K562 (cell line): Measurements from ENCODE around the gene SNX27. TPM values are rescaled to one million over a fixed set of nuclear protein-coding genes. Genes with fewer than 3 reads are reported as not detected.

ENCODE experiments used
- ARID1B ChIP-seq: fragments of 450-650 bp; IDR thresholded peaks from 2 replicates; pipeline ENCODE4 v1.6.1; 2016; ENCODE audit warnings: antibody characterized with exemption, mild to moderate bottlenecking, inconsistent platforms
- ESRRB ChIP-seq: fragments of 250-450 bp; sonication (Bioruptor Pico); IDR thresholded peaks from 2 replicates; pipeline ENCODE4 v1.5.0; 2020; ENCODE audit warnings: mild to moderate bottlenecking, moderate library complexity, borderline replicate concordance
- MEIS2 ChIP-seq: fragments of 450-650 bp; IDR thresholded peaks from 2 replicates; pipeline ENCODE4 v1.6.1; 2014; ENCODE audit warnings: mild to moderate bottlenecking; ENCODE audit not compliant: partially characterized antibody
- NFE2 ChIP-seq: IDR thresholded peaks from 2 replicates; pipeline ENCODE4 v1.6.1; 2014; ENCODE audit warnings: antibody characterized with exemption, low read depth
- PKNOX1 ChIP-seq: fragments of 450-650 bp; IDR thresholded peaks from 2 replicates; pipeline ENCODE4 v1.6.1; 2016
- SMARCA5 ChIP-seq: fragments of 450-650 bp; IDR thresholded peaks from 2 replicates; pipeline ENCODE4 v1.6.1; 2016
- ZFP91 ChIP-seq: sonication (generic); formaldehyde crosslinking; IDR thresholded peaks from 2 replicates; pipeline ENCODE4 v1.8.0; 2022; ENCODE audit warnings: mild to moderate bottlenecking, missing genetic modification reagents
- ZNF644 ChIP-seq: fragments of 200-800 bp; sonication (Bioruptor generic); IDR thresholded peaks from 2 replicates; pipeline ENCODE4 v1.6.1; 2016; ENCODE audit warnings: low read depth, missing genetic modification characterization, missing compliant biosample characterization
- polyA plus RNA-seq, 8 experiments: library from polyadenylated mRNA; depleted of rRNA in 4 of 8; stranded (reverse) in 5 of 8; unstranded in 3 of 8; fragments of >200 nt; fragmentation: Nextera tagmentation in 2 of 8; fragmentation: Illumina TruSeq in 1 of 8; extraction: Ambion mirVana in 2 of 8; extraction: Trizol in 1 of 8; gene quantifications; 2 replicates each; pipeline versions ENCODE4 v1.2.1 to v1.2.3, GENCODE V29; 2011 to 2014; ENCODE audit warnings: inconsistent platforms in 1 of 8, missing spikeins in 1 of 8
- total RNA-seq, 7 experiments: library from RNA; depleted of rRNA in 6 of 7; stranded (reverse); fragments of >200 nt in 6 of 7; fragmentation: Illumina TruSeq in 2 of 7; extraction: Trizol in 2 of 7; gene quantifications; 2 replicates each; pipeline versions ENCODE4 v1.2.1 to v1.2.3, GENCODE V29; 2011 to 2021; ENCODE audit warnings: low replicate concordance in 1 of 7
- TF ChIP-seq, protein P1 (sequence below): IDR thresholded peaks from 2 replicates; pipeline ENCODE4 v1.6.1; 2012; ENCODE audit warnings: low read depth, low read length, improper control_type of control experiment, borderline replicate concordance

Gene SNX27
- total and polyA plus RNA-seq, 9 of the 15 experiments (the other 6 are each of a cell fraction or from before 2014, with no cell fraction given), result 4.5 to 18.7 (median 10.1) TPM

- TF ChIP-seq PKNOX1 (peak; percentile 48; the same call in 1 of the 2 replicates), SMARCA5 (no peak), ESRRB (CRISPR knock-in tag) (no peak), ARID1B (peak; percentile 27; the same call in 1 of the 2 replicates), NFE2 (no peak), ZNF644 (tag) (no peak), MEIS2 (peak; percentile 40), ZFP91 (CRISPR knock-in tag) (no peak)
- TF ChIP-seq, protein P1, sequence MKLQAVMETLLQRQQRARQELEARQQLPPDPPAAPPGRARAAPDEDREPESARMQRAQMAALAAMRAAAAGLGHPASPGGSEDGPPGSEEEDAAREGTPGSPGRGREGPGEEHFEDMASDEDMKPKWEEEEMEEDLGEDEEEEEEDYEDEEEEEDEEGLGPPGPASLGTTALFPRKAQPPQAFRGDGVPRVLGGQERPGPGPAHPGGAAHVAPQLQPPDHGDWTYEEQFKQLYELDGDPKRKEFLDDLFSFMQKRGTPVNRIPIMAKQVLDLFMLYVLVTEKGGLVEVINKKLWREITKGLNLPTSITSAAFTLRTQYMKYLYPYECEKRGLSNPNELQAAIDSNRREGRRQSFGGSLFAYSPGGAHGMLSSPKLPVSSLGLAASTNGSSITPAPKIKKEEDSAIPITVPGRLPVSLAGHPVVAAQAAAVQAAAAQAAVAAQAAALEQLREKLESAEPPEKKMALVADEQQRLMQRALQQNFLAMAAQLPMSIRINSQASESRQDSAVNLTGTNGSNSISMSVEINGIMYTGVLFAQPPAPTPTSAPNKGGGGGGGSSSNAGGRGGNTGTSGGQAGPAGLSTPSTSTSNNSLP, result 0 out of 2 replicates have a peak, but pooled peaks have one; percentile 15
These were observed 56.2 kb downstream of the SNX27 start (continued) for GRCh38 chr1:151668090-151668489.
